H9 (cell line): ENCODE data around the gene GPR156. TPM values are rescaled to one million over a fixed set of nuclear protein-coding genes. Genes with fewer than 3 reads are reported as not detected.

Source experiments
- DNase-seq: peaks from one replicate; pipeline ENCODE4 v3.0.0-alpha.2; 2017
- H2AFZ ChIP-seq: one replicate; pipeline ENCODE4 v1.6.1; 2013; ENCODE audit warnings: mild to moderate bottlenecking, low read length, control low read depth, moderate library complexity
- H2AK5ac ChIP-seq: 2 replicates; pipeline ENCODE4 v1.6.1; 2013; ENCODE audit warnings: low read length, control low read depth, mixed read lengths; ENCODE audit not compliant: insufficient read length
- H2BK120ac ChIP-seq: one replicate; pipeline ENCODE4 v1.6.1; 2013; ENCODE audit warnings: low read depth, mild to moderate bottlenecking, low read length, control low read depth, inconsistent platforms; ENCODE audit not compliant: poor library complexity, severe bottlenecking
- H2BK12ac ChIP-seq: 2 replicates; pipeline ENCODE4 v1.6.1; 2013; ENCODE audit warnings: low read length, control low read depth, mixed read lengths, low read depth; ENCODE audit not compliant: insufficient read length
- H2BK15ac ChIP-seq: 2 replicates; pipeline ENCODE4 v1.6.1; 2013; ENCODE audit warnings: low read depth, low read length, control low read depth
- H2BK20ac ChIP-seq: one replicate; pipeline ENCODE4 v1.6.1; 2013; ENCODE audit warnings: low read depth, mild to moderate bottlenecking, low read length, control low read depth, inconsistent platforms; ENCODE audit not compliant: poor library complexity, severe bottlenecking
- H2BK5ac ChIP-seq: 2 replicates; pipeline ENCODE4 v1.6.1; 2013; ENCODE audit warnings: low read length, control low read depth, mixed read lengths; ENCODE audit not compliant: insufficient read length
- H3K14ac ChIP-seq: 2 replicates; pipeline ENCODE4 v1.6.1; 2013; ENCODE audit warnings: low read length, control low read depth; ENCODE audit not compliant: insufficient read depth
- H3K18ac ChIP-seq: 2 replicates; pipeline ENCODE4 v1.6.1; 2013; ENCODE audit warnings: low read depth, mild to moderate bottlenecking, mixed read lengths, low read length, control low read depth; ENCODE audit not compliant: insufficient read length
- H3K23ac ChIP-seq: 2 replicates; pipeline ENCODE4 v1.6.1; 2013; ENCODE audit warnings: low read length, control low read depth, mixed read lengths, low read depth; ENCODE audit not compliant: insufficient read length
- H3K23me2 ChIP-seq: 2 replicates; pipeline ENCODE4 v1.6.1; 2013; ENCODE audit warnings: low read depth, mild to moderate bottlenecking, mixed read lengths, low read length, control low read depth; ENCODE audit not compliant: insufficient read length, poor library complexity, severe bottlenecking
- H3K27ac ChIP-seq: 2 replicates; pipeline ENCODE4 v1.5.1; 2013; ENCODE audit warnings: low read length, control low read depth, mixed read lengths, low read depth; ENCODE audit not compliant: insufficient read length
- H3K27me3 ChIP-seq: 2 replicates; pipeline ENCODE4 v1.6.1; 2013; ENCODE audit warnings: low read length, control low read depth, inconsistent platforms; ENCODE audit not compliant: insufficient read depth
- H3K4ac ChIP-seq: 2 replicates; pipeline ENCODE4 v1.6.1; 2013; ENCODE audit warnings: low read depth, mild to moderate bottlenecking, control low read depth, inconsistent platforms, low read length, moderate library complexity
- H3K4me1 ChIP-seq: 2 replicates; pipeline ENCODE4 v1.6.1; 2013; ENCODE audit warnings: low read length, control low read depth, inconsistent platforms; ENCODE audit not compliant: insufficient read depth
- H3K4me2 ChIP-seq: 2 replicates; pipeline ENCODE4 v1.6.1; 2013; ENCODE audit warnings: low read length, control low read depth, mixed read lengths; ENCODE audit not compliant: insufficient read length, insufficient read depth
- H3K56ac ChIP-seq: 2 replicates; pipeline ENCODE4 v1.6.1; 2013; ENCODE audit warnings: low read depth, mild to moderate bottlenecking, mixed read lengths, low read length, control low read depth; ENCODE audit not compliant: insufficient read length
- H3K79me1 ChIP-seq: 2 replicates; pipeline ENCODE4 v1.6.1; 2013; ENCODE audit warnings: low read depth, mild to moderate bottlenecking, moderate library complexity, low read length, control low read depth, inconsistent platforms; ENCODE audit not compliant: insufficient read depth, poor library complexity, severe bottlenecking
- H3K79me2 ChIP-seq: 2 replicates; pipeline ENCODE4 v1.6.1; 2013; ENCODE audit warnings: low read length, control low read depth, inconsistent platforms; ENCODE audit not compliant: insufficient read depth
- H3K9ac ChIP-seq: 2 replicates; pipeline ENCODE4 v1.6.1; 2013; ENCODE audit warnings: low read length, control low read depth, mixed read lengths; ENCODE audit not compliant: insufficient read length; ENCODE audit errors: extremely low read depth
- H3K9me3 ChIP-seq: one replicate; pipeline ENCODE4 v1.6.1; 2013; ENCODE audit warnings: low read depth, low read length, inconsistent platforms; ENCODE audit not compliant: control insufficient read depth
- H3T11ph ChIP-seq: one replicate; pipeline ENCODE4 v1.6.1; 2013; ENCODE audit warnings: mild to moderate bottlenecking, low read length, control low read depth, inconsistent platforms
- H4K20me1 ChIP-seq: one replicate; pipeline ENCODE4 v1.6.1; 2013; ENCODE audit not compliant: control insufficient read depth, insufficient read length, insufficient read depth
- H4K5ac ChIP-seq: 2 replicates; pipeline ENCODE4 v1.6.1; 2013; ENCODE audit warnings: low read depth, mild to moderate bottlenecking, mixed read lengths, low read length, control low read depth; ENCODE audit not compliant: insufficient read length
- H4K8ac ChIP-seq: replicated peaks from 2 replicates; pipeline ENCODE4 v1.6.1; 2013; ENCODE audit warnings: low read length, control low read depth, mixed read lengths, low read depth; ENCODE audit not compliant: insufficient read length
- H4K91ac ChIP-seq: 2 replicates; pipeline ENCODE4 v1.6.1; 2013; ENCODE audit warnings: low read depth, mild to moderate bottlenecking, moderate library complexity, mixed read lengths, low read length, control low read depth; ENCODE audit not compliant: insufficient read length
- H3K27ac Mint-ChIP-seq, 3 experiments: 2 replicates in 2 of 3; 3 replicates in 1 of 3; pipeline ENCODE4 v1.8.0; 2020 to 2021; ENCODE audit warnings: mixed read lengths in 3 of 3, mild to moderate bottlenecking in 1 of 3, moderate library complexity in 1 of 3
- H3K27me3 Mint-ChIP-seq: 2 replicates; pipeline ENCODE4 v1.8.0; 2021; ENCODE audit warnings: low read depth, mild to moderate bottlenecking, moderate library complexity, mixed read lengths
- H3K36me3 Mint-ChIP-seq, 3 experiments: 2 replicates in 2 of 3; 3 replicates in 1 of 3; pipeline ENCODE4 v1.8.0; 2020 to 2021; ENCODE audit warnings: low read depth in 3 of 3, mixed read lengths in 3 of 3; ENCODE audit not compliant: insufficient read depth in 1 of 3
- H3K4me1 Mint-ChIP-seq, 2 experiments: 2 replicates each; pipeline ENCODE4 v1.8.0; 2020; ENCODE audit warnings: mixed read lengths in 2 of 2
- H3K4me3 Mint-ChIP-seq, 2 experiments: 2 replicates in 1 of 2; 3 replicates in 1 of 2; pipeline ENCODE4 v1.8.0; 2020 to 2021; ENCODE audit warnings: mild to moderate bottlenecking in 2 of 2, mixed read lengths in 2 of 2, moderate library complexity in 1 of 2
- H3K9me3 Mint-ChIP-seq, 2 experiments: 2 replicates in 1 of 2; 3 replicates in 1 of 2; pipeline ENCODE4 v1.8.0; 2020; ENCODE audit warnings: mild to moderate bottlenecking in 2 of 2, mixed read lengths in 2 of 2, moderate library complexity in 1 of 2
- CTCF ChIP-seq: fragments of 200-600 bp; sonication (generic); conservative IDR thresholded peaks from 3 replicates; pipeline ENCODE4 v1.8.0; 2021; ENCODE audit warnings: antibody characterized with exemption, mild to moderate bottlenecking
- WGBS: extraction: QIAGEN DNeasy Blood & Tissue Kit; methylation state at CpG from one replicate; pipeline ENCODE4 v1.1.7; 2013; ENCODE audit warnings: missing lambda C conversion rate, low lambda C conversion rate, mixed read lengths; ENCODE audit not compliant: insufficient read length; ENCODE audit errors: extremely low coverage; 5-methylcytosine and 5-hydroxymethylcytosine counted together
- total RNA-seq: library from RNA; stranded (reverse); gene quantifications from 2 replicates; pipeline ENCODE4 v1.2.1, GENCODE V29; 2021

GPR156 gene
- total RNA-seq, 1 experiment from 2014 or later, result 1.8 TPM

DNA sequence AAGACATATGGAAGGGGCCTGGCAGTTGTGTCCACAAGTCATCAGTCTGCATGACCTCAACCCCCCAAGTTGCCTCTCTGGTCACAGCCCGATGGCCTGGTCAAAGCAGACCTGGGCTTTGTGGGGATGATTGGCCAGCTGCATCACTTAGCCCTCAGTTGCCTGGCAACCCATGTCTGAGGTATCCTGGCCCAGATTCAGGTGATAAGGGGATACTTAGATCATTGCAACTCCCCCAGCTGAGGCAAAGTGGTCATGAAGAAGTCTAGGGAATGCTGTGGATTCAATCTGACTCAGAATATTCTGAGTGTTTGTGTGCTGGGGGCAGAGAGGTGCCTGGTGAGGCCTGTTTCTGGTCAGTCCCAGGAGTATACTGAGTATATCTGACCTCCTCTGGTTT is 5.0 kb downstream of the GPR156 start:
- Histone ChIP-seq H2BK12ac (no peak overlapping the region), H3K27ac (no peak overlapping the region), H3K23me2 (no peaks in the 10 kb centered on the region), H2AK5ac (no peak overlapping the region), H2BK120ac (no peak overlapping the region), H2BK5ac (no peak overlapping the region), H2AFZ (no peak overlapping the region), H2BK20ac (no peak overlapping the region), H3K4ac (no peak overlapping the region), H3K56ac (no peak overlapping the region), H3K79me2 (no peaks in the 10 kb centered on the region), H3K27me3 (peaks cover 2% of the 10 kb centered on the region; the same call in 1 of the 2 replicates), H4K5ac (no peak overlapping the region), H3K4me2 (no peak overlapping the region), H3K79me1 (no peaks in the 10 kb centered on the region), H4K91ac (no peak overlapping the region), H3K9me3 (no peaks in the 10 kb centered on the region), H3K9ac (no peak overlapping the region), H4K8ac (no peak overlapping the region), H4K20me1 (no peaks in the 10 kb centered on the region), H3T11ph (no peak overlapping the region), H3K23ac (no peak overlapping the region), H3K4me1 (no peaks in the 10 kb centered on the region), H3K14ac (no peak overlapping the region), H3K18ac (no peak overlapping the region), H2BK15ac (no peak overlapping the region)
- no peak for TF ChIP-seq CTCF
- Mint-ChIP-seq H3K36me3 (no peaks in the 10 kb centered on the region), H3K27me3 (peaks cover 30% of the 10 kb centered on the region), H3K9me3 (no peaks in the 10 kb centered on the region), H3K4me3 (no peak overlapping the region), H3K4me1 (peaks cover 11 to 17% of the 10 kb centered on the region in 2 experiments), H3K27ac (no peak overlapping the region)
- no peak for DNase-seq
- WGBS, result no CpG with 5 or more reads among the region's 1 CpG
